HG03378 (cell line): ENCODE data around the gene RPS5.
A peak's percentile ranks its signal among the peaks of the same experiment; 100 is the strongest.
"Not testable (repeated sequence)": the region's sequence is repeated elsewhere in the genome, so short reads cannot be mapped to it uniquely, and the experiment has no call there.

Experiments used
- ATAC-seq: cut with Tn5 transposase; IDR thresholded peaks from one replicate; pipeline ENCODE4 v1.9.1; 2021; ENCODE audit warnings: mild to moderate bottlenecking, moderate library complexity; ENCODE audit not compliant: unreplicated experiment

RPS5 gene

DNA sequence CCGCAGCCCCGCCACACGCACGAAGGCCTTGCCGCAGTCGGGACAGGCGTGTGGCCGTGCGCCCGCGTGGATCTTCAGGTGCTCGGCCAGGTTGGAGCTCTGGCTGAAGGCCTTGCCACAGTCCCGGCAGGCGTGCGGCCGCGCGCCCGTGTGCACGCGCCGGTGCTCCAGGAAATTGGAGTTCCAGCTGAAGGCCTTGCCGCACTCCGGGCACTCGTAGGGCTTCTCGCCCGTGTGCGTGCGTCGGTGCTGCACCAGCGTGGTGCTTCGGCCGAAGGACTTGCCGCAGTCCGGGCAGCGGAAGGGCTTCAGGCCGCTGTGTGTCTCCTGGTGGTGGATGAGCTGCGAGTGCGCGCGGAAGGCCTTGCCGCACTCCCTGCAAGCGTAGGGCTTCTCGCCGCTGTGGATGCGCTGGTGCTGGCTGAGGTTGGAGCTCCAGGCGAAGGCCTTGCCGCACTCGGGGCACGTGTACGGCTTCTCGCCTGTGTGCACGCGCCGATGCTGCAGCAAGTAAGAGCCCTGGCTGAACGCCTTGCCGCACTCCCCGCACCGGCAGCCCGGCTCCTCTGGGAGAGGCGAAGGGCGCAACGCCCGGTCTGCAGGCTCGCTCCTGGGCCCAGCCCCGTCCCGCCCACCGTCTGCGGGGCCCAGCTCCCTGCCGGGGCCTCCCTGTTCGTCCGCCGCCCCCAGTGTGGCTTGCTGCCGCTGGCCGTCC lies 30.1 kb upstream of the RPS5 start:
- ATAC-seq = no peak

DNA sequence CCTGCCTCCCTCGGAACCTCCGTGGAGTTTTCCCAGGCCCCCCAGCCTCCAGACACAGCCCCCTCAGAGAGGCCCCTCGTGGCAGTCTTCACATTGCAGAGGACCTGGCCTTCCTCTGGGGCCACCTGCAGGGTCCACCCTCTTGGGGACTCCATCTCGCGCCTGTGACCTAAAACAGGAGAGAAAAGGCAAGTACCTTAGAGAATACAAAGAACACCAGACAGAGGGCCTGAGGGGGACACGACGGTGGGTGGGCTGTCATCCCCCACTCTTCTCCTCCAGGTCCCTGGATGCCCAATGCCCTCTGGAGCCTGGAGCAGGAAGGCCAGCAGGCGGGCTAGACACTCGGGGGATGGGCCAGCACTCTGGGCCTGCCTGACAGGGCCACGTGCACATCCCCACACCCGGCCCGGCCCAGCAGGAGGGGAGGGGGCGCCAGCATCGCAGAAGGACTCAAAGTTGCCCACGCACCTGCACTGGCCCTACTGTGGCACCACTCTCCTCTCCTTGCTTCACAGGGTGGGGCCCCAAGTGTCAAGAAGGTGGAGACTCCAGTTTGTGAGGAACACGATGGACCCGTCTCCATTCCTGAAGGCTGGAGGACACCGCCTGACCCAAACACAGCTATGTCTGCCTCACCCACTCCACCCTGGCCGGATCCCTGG lies 29.5 kb upstream of the RPS5 start:
- ATAC-seq = no peak

DNA sequence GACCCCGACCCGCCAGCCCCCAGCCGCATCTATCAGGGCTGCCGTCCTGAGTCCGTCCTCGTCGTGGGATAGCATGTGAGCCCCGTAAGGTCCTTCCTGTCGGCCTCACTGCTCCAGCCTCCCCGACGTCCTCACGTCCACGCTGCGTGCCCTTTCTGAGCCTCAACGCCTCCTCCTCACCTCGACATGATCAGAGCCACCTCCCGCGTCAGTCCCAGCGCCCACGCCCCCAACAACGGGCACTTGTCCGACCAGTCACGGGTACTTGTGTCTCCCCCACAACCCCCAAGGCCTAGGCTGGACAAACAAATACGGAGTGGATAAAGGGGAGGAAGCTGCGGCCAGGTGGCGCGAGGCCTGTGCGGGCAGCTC lies 25.2 kb upstream of the RPS5 start:
- peak; percentile 18 for ATAC-seq

DNA sequence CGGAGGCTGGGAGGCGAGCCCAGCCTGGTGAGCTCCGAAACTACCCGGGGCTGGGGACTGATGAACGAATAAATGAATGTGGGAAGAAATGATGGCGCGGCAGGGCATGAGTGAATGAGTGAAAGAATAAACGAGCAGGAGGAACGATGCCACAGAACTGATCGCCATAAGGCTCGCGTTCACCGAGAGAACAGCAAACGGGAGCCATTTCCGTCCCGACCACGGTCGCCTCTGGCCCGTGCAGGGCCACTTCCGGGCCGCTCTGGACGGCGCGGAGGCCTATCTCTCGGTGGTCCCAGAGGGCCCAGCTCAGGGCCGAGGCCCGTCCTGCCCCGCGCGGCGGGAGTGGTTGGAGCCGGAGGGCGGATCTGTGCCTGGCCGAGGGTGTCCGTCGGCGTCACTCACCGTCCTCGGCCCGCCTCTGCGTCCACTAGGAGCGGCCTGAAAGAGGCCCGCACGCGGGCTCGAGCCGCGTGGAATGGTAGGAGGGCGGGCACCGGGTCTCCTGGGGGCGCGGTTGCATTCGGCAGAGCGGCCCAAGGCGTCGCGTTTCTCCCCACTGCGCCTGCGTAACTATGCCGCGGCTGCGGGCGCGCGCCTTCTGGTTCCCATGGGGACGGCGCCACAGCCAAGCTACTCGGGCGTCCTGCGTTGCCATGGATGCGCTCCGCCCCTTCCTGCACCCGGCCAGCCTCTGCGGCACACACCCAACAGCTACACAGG lies 24.6 kb upstream of the RPS5 start, which contains the start of gene ZNF497:
TSS of gene ZNF497 (minus strand) at position 480 of the 723 bp plus-strand sequence. CDS start 5,116 bp downstream, outside the sequence.
- peak; percentile 73 for ATAC-seq

DNA sequence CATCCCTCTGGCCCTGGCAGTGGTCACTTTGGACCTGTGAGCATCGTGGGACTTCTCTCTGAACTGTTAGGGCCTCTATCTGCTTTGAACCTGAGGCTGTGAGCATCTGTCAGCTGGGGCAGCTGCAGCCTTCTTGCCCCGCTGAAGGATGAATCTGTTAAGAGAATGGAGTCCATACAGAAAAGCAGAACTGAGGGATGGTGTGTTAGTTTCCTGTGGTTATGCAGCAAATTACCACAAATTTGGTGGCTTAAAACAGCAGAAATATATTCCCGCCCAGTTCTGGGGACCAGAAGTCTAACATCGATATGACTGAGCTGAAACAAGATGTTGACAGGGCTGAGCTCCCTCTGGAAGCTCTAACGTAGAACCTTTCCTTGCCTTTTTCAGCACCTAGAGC lies 22.9 kb upstream of the RPS5 start:
- ATAC-seq = no peak

DNA sequence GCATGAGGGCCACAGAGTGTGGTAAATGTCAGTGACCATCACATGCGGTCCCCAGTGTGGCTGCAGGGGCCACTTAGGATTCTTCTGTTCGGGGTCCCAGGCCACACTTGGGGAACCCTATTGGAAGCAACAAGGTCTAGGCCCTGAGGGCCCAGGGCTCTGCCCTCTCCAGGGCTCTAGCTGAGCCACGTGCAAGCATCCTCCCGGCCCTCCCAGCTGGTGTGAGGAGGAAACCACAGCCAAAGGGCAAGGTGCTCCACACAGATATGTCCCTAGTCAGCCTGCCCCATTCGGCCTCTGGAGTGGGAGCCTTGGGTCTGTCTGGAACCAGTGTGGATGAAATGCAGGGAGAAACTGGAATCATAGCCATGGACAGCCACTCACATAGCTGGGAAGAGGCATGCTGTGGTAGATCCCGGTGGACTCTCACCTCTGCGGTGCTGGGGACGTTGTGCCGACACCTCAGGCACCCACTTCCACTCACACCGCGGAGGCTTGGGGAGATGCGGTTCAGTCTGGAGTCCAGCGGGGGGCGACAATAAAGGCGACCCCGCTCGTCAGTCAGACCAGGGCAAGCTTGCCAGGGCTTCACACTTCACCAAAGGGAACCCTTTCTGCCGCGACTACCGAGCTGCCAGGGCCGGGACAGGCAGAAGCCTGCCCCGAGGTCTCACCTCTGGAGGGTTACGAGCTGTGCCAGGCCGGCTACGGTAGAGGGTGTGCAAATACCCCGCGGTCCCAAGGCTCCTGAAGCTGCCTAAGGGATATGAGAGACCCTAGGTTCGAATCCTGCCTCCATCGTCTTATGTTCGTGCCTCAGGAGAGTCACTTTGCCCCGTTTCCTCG lies 20.3 kb upstream of the RPS5 start:
- no peak for ATAC-seq

DNA sequence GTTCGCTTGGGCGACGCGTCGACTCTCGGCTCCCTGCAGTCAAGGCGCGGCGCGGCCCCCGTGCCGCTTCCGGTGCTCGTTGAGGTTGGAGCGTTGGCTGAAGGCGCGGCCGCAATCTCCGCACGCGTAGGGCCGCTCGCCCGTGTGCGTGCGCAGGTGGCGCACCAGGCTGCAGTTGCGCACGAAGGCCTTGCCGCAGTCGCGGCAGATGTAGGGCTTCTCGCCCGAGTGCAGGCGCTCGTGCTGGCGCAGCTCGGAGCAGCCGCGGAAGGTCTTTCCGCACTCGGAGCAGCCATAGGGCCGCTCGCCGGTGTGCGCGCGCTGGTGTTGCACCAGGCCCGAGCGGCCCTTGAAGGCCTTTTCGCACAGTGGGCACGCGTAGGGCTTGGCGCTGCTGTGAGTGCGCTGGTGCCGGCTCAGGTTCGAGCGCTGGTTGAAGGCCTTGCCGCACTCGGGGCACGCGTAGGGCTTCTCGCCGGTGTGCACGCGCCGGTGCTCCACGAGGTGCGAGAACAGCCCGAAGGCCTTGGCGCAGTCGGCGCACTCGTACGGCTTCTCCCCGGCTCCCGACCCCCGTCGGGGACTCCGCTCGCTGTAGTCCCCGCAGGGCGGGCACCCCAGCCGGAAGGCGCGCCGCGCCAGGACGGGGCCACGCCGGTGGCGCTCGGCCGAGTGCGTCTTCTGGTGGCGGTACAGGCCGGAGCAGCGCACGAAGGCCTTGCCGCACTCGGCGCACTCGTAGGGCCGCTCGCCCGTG lies 19.2 kb upstream of the RPS5 start:
- no peak for ATAC-seq

DNA sequence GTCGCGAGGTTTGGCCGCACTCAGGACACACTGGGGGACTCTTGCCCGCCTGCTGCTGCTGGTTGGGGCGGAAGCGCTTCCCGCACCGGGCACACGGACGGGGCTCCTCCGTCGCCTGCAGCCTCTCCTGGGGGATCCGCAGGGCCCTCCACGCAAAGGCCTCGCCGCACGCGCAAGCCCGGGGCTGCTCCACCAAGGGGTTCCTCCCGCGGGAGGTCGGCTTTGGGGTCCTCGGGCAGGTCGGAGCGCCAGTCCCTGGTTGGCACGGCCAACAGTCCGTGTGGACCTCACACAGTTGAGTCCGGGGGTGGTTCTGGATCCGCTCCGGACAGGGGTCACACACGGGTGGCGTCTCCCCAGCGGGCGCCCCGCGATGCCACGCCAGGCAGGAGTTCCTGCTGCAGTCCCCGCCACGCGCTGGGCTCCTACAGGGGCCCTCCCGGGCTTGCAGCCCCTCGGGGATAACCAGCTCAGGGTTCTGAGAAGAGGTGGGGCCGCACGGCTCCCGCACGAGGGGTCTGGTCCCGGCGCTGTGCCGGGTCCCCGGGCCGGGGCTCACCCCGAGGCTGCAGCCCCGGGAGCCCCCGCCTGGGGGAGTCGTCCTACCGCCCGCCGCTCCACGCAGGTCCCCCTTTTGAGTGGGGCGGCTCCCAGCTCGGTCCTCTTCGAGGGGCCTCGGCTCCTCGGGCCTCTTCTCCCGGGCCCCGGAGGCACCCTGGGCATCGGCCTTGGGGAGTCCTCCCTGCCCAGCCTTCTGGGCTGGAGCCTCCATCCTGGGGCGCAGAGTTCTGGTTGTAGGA lies 18.3 kb upstream of the RPS5 start:
- ATAC-seq = no peak

DNA sequence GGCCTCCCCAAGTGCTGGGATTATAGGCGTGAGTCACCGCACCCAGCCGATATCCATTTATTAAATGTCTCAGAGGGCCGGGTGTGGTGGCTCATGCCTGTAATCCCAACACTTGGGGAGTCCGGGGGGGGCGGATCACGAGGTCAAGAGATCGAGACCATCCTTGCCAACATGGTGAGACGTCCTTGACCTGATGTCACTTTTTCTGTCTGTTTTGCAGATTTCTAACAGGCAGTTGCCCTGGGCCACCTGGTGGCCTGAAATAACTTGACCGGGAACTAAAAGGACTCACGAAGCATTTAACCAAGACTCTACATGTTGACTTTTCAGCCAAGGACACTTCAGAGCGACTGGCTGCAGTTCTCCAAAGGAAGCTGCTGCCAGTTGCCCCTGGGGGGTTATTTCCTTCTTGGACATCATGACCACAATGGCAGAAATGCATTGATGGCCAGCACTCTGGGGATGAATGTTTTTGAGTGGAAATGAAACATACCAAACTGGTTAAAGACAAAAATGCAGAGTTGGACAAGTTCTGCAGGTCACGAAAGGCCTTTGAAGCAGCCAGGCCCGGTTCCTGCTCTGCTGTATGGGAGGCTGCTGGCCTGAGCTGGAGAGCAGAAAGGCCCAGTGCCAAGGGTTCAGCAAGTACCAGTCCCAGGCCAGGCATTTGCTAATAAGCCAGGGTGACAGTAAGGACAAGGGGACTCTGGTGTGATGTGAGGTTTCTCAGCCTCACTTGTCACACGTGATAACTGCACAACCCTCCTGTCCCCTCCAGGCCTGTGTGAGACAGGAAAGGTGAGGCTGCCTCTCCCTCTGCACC lies 14.5 kb upstream of the RPS5 start:
- ATAC-seq = no peak

DNA sequence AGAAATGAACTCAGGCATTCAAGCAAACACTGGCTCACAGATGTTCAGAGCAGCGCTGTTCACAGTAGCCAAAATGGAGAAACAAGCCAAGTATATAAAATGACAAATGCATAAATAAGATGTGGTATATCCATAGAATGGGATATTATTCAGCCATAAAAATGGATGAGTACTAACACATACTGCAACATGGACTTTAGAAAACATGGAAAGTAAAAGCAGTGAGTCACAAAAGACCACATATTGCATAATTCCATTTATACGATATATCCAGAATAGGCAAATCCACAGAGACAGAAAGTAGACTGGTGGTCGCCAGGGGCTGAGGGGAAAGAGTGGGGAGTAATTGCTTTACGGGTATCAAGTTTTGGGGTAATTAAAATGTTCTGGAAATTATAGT lies 12.9 kb upstream of the RPS5 start:
- no peak for ATAC-seq

DNA sequence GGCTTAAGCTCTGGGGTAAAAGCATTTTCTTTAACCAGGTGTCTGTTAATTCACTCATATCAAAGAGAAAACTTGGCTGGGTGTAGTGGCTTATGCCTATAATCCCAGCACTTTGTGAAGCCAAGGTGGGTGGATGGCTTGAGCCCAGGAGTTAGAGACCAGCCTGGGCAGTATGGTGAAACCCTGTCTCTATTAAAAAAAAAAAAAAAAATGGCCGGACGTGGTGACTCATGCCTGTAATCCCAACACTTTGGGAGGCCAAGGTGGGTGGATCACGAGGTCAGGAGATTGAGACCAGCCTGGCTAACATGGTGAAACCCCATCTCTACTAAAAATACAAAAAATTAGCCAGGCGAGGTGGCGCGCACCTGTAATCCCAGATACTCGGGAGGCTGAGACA lies 10.3 kb upstream of the RPS5 start:
- not testable (repeated sequence) for ATAC-seq

DNA sequence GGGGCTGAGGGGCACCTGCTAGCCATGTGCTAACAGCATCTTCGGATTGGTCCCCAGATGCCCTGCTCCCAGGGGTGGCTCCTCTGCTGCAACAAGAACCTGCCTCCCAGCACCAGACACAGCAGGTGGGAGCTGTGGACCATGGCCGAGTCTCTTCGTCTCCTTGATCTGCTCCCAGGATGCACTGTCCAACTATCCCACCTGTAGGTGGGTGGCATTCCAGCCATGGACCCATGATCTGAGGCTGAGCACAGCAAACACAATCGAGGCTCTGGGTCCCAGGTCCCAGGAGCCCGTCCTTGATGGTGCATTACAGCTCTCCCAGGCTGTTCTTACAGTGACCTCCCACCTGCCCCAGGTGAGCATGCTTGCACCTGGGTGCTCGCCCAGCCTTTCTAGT lies 7.8 kb upstream of the RPS5 start:
- ATAC-seq = no peak

DNA sequence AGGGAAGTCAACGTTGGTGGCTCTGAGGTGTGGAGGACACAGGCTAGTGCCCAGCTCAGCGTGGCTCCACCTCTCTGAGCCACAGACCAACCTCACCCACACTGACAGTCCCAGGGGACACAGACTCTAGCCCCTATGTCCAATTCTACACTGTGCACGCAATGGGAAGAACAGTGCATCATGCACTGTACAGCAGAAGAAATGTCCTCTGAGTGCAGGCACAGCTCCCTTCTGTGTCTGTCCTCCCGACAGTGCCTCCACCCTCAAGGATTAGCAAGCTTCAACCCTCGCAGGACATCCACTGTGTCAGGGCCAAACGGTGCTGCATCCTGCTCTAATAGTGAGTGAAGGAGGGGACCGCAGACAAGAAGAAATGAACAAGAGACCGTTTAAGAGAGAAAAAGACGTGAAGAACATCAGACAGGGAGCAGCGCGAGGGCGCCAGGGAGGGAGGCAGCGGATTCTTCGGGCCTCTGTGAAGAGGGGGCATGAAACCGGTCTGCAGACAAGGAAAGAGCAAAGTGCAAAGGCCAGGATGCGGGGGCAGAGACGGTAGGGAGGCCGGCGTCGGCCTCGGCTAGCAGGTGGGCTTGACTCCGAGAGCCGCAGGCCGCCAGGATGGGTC lies 6.9 kb upstream of the RPS5 start:
- ATAC-seq = peak; percentile 0

DNA sequence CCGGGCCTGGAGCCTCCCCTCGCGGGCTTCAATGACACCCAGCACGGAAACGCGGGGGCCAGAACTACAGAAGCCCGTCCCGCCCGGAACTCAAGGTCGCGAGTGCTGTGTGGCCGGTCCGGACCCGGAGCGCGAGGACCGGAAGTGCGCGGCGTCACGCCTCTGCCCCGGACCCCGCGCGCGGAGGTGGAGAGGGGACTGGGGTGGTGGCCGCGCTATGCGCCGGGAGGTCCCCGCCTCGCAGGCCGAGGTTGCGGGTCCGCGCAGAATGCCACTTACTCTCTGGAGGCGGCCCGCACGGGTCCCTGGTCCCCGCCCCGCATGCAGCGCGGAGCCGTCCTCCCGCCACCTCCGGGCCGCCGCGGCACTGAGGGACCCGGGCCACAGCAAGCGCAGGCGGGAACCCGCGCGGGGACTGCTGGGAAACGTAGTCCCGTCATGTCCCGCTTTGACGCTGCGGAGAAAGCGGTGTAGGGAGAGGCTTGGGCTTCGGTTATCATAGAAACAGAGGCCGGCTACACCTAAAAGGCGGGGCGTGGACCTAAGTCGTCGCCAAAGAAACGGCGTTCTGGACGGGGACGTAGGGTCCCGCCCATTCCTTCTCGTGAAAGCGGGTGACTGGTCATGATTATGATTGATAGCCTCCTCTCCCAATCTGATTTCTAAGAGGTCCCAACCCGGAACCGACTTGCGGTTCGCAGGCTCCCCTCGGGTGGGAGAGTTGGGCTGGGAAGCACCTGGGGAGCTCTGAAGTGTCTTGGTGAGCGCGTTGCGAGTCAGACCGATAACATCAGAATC lies 6.2 kb upstream of the RPS5 start, which contains the start of gene ZNF837:
TSS of gene ZNF837 (minus strand) at position 369 of the 798 bp plus-strand sequence. CDS start 11,698 bp downstream, outside the sequence.
- ATAC-seq = peak; percentile 85

DNA sequence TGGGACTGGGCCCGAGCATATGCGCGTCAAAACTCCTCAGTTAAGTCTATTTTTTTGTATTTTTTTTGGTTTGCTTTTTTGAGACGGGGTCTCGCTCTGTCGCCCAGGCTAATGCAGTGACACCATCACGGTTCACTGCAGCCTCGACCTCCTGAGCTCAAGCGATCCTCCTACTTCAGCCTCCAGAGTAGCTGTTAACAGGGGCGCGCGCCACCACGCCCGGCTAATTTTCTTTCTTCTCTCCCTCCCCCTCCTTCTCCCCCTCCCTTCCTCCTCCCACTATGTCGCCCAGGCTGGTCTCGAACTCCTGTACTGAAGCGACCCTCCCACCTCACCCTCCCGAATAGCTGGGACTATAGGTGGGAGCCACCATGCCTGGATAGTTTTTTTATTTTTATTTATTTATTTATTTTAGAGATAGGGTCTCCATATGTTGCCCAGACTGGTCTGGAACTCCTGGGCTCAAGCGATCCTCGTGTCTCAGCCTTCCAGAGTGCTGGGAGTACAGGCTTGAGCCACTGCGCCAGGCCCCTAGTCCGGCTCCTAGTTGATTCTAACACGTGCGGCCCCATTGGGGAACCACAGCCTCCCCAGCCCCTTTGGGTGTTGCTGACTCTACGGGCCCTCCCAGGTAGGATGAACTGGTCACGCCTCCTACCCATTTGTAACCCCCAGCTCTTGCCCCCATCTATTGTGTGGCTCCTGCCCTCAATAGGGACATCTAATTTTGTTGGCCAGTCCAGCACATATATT lies 5.4 kb upstream of the RPS5 start:
- ATAC-seq = no peak

DNA sequence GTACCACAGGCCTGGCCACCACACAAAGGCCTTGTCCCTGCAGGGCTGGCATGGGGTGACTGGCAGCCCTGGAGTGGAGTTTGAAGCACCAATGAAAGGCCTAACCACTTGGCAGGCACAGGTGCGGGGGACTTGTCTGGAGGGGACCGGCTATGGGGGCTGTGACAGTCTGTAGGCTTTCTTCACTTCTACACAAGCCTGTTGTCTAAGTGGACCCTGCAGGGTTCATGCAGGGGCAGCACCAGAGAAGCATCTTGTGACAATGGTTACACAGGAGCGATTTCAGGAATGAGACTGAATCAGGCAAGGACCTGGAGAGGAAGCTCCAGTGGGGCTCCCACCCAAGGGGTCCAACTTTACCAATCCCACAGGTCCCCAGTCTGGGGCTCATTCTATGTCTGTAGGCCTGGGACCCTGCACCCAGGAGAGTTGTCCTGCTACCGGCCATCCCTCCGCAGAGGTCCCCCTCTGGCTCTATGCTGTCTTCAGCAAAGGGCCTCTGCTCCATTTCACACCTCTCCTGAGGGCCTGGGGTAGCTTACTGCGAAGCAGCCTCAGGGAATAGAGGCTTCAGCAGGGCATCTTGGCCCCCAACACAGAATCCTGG lies 4.0 kb upstream of the RPS5 start:
- ATAC-seq = no peak
